ENCODE results near the gene GALNT11.
"Not testable (repeated sequence)": the region's sequence is repeated elsewhere in the genome, so short reads cannot be mapped to it uniquely, and the experiment has no call there.

GRCh38 chr7:152075379-152075778 is 49.9 kb downstream of the GALNT11 start:
- TF ChIP-seq, protein P1, sequence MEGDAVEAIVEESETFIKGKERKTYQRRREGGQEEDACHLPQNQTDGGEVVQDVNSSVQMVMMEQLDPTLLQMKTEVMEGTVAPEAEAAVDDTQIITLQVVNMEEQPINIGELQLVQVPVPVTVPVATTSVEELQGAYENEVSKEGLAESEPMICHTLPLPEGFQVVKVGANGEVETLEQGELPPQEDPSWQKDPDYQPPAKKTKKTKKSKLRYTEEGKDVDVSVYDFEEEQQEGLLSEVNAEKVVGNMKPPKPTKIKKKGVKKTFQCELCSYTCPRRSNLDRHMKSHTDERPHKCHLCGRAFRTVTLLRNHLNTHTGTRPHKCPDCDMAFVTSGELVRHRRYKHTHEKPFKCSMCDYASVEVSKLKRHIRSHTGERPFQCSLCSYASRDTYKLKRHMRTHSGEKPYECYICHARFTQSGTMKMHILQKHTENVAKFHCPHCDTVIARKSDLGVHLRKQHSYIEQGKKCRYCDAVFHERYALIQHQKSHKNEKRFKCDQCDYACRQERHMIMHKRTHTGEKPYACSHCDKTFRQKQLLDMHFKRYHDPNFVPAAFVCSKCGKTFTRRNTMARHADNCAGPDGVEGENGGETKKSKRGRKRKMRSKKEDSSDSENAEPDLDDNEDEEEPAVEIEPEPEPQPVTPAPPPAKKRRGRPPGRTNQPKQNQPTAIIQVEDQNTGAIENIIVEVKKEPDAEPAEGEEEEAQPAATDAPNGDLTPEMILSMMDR (IDR thresholded peaks at IDR 0.05) = not testable (repeated sequence)
- TF ChIP-seq POLR2A (IDR thresholded peaks at IDR 0.05) = not testable (repeated sequence)

Measured in Peyer's patch (tissue), 4 donors.